ENCODE results near the gene CHCHD3.

GRCh38 chr7:132760244-132760623 is 321.7 kb downstream of the CHCHD3 start:
- TF ChIP-seq POLR2A (IDR thresholded peaks at IDR 0.05) (no peak), CTCF (IDR thresholded peaks at IDR 0.05) (no peak)

All from tibial nerve (tissue), 3 donors.